ENCODE data around the gene NSD2. TPM values are rescaled to one million over a fixed set of nuclear protein-coding genes. Genes with fewer than 3 reads are reported as not detected.
A peak's percentile ranks its signal among the peaks of the same experiment; 100 is the strongest.

The NSD2 gene
- total RNA-seq, 1 donor, result 84.7 TPM

GRCh38 chr4:1898007-1898406 lies 26.8 kb downstream of the NSD2 start:
- TF ChIP-seq, protein P1, sequence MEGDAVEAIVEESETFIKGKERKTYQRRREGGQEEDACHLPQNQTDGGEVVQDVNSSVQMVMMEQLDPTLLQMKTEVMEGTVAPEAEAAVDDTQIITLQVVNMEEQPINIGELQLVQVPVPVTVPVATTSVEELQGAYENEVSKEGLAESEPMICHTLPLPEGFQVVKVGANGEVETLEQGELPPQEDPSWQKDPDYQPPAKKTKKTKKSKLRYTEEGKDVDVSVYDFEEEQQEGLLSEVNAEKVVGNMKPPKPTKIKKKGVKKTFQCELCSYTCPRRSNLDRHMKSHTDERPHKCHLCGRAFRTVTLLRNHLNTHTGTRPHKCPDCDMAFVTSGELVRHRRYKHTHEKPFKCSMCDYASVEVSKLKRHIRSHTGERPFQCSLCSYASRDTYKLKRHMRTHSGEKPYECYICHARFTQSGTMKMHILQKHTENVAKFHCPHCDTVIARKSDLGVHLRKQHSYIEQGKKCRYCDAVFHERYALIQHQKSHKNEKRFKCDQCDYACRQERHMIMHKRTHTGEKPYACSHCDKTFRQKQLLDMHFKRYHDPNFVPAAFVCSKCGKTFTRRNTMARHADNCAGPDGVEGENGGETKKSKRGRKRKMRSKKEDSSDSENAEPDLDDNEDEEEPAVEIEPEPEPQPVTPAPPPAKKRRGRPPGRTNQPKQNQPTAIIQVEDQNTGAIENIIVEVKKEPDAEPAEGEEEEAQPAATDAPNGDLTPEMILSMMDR (IDR thresholded peaks at IDR 0.05; ENCODE audit: insufficient read depth, low read length), result no peak
- no peak for DNase-seq (ENCODE audit: low read depth)
- H3K4me3 ChIP-seq (ENCODE audit: low read depth, low read length), result no peak overlapping the region

- H3K4me3 ChIP-seq (ENCODE audit: low read depth, low read length), result no peak overlapping the region
- TF ChIP-seq, protein P1 (IDR thresholded peaks at IDR 0.05; ENCODE audit: insufficient read depth, low read length), result no peak
- no peak for DNase-seq (ENCODE audit: low read depth)
These were observed 27.5 kb downstream of the NSD2 start for GRCh38 chr4:1898681-1899080.

DNA sequence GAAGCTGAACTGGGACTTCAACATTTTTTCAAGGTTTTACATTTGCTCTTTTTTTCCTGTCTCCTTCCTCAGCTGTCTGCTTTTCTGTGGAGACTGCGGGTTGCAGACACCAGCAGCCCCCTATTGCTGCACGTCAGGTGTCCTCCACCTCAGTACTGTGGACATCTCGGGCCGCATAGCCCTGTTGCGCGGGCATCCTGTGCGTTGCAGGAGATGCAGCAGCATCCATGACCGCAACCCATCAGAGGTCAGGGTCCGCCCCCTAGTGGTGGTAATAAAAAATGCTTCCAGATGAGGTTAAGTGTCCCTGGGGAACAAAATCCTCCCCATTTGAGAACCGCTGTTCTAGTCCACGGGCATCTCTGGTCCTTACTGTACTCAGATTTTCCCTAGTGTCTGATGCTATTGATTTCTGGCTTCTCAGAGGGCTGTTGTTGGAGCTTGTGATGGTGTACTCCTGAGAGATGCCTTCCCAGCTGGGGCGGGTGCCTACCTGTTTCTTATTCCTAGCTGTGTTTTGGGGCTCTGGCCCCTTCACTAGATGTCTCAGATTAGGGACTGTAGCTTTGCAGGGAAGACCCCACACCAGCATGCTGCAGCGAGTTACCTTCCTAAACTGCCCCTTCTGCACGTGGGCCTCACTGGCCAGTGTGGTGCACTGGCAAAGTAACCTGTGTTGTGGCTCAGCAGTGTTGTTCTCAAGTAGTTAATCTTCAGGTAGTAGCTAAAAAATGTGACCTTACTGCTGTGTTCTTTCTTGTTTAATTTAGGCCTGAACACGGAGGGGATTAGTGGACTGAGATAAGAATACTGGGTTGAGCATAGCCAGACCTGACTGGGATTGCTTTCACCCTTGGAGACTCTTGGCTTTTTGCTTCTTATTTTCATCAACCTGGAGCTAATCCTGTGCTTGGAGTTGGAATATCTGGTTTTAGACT lies 28.2 kb downstream of the NSD2 start:
- TF ChIP-seq, protein P1 (IDR thresholded peaks at IDR 0.05; ENCODE audit: insufficient read depth, low read length), result peak; percentile 76
- H3K4me3 ChIP-seq (ENCODE audit: low read depth, low read length), result no peak overlapping the region
- peak; percentile 87 for DNase-seq (ENCODE audit: low read depth)

DNA sequence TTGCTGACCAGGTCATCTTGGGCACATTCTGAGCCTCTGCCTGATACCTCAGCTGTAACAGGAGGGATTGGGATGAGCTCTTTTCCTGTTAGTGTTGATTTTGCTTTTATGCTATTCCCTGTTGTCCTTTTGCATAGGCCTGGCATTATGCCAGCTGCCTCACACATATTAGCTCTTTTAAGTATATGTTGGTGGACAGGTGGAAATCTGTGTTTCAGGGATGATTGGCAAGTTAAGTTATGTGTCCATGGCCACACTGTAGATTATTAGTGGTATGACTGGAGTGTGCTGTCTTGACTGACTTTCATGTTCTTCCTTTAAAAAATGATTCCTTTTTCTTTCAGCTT lies 28.9 kb downstream of the NSD2 start:
- TF ChIP-seq, protein P1 (IDR thresholded peaks at IDR 0.05; ENCODE audit: insufficient read depth, low read length), result no peak
- DNase-seq (ENCODE audit: low read depth), result no peak
- H3K4me3 ChIP-seq (ENCODE audit: low read depth, low read length), result no peak overlapping the region

GRCh38 chr4:1900624-1901023 lies 29.4 kb downstream of the NSD2 start:
- H3K4me3 ChIP-seq (ENCODE audit: low read depth, low read length), result no peak overlapping the region
- TF ChIP-seq, protein P1 (IDR thresholded peaks at IDR 0.05; ENCODE audit: insufficient read depth, low read length), result no peak
- DNase-seq (ENCODE audit: low read depth), result no peak

DNA sequence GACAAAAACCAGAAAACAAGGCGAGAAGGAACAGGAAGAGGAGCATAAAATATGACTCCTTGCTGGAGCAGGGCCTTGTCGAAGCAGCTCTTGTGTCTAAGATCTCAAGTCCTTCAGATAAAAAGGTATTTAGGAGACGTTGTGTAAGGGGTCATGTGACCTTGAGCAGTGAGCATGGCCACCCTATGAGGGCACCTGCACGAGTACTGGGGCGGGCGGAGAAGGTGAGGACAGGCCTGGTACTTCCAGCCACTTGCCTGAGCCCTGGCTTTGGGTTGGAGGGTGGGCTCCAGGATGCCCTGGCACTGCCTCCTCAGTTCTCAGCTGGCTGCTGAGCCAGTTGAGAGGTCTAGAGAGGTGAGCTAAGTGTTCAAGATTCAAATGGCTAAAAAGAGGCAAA lies 29.9 kb downstream of the NSD2 start:
- TF ChIP-seq, protein P1 (IDR thresholded peaks at IDR 0.05; ENCODE audit: insufficient read depth, low read length), result no peak
- no peak overlapping the region for H3K4me3 ChIP-seq (ENCODE audit: low read depth, low read length)
- DNase-seq (ENCODE audit: low read depth), result no peak

All from fibroblast of the aortic adventitia (primary cell).